HK-2 (cell line): ENCODE data around the gene CATSPERE.
"Not testable (repeated sequence)": the region's sequence is repeated elsewhere in the genome, so short reads cannot be mapped to it uniquely, and the experiment has no call there.

Source experiments
- DNase-seq: peaks from one replicate; pipeline ENCODE4 v3.0.0-alpha.2; 2018; ENCODE audit not compliant: unreplicated experiment

CATSPERE gene

DNA sequence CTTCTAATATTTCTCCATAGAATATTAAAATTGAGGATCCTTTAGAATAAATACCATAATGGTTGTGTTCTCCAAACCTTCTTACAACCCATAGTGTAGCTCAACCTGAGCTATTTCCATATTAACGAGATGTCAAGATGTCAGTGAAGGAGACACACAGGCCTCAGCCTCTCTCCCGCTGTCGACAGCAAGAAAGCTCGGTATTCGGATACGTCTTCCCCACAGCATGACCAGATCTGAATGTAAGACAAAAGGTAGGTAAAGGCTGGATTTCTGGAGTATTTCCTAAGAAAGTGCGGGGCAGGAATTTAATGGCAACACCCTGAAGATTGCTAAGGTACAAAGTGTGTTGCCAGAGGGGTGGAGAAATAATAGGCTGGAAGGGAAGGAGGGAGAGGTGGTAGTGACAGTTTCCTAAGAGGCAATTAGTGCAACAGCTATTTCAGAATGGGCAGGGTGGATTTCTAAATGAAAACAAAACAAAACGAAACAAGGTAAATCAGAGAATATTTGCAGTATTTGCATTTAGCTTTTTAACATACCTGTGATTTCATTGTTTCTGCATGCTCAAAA is 11.1 kb upstream of the CATSPERE start:
- DNase-seq, result no peak

DNA sequence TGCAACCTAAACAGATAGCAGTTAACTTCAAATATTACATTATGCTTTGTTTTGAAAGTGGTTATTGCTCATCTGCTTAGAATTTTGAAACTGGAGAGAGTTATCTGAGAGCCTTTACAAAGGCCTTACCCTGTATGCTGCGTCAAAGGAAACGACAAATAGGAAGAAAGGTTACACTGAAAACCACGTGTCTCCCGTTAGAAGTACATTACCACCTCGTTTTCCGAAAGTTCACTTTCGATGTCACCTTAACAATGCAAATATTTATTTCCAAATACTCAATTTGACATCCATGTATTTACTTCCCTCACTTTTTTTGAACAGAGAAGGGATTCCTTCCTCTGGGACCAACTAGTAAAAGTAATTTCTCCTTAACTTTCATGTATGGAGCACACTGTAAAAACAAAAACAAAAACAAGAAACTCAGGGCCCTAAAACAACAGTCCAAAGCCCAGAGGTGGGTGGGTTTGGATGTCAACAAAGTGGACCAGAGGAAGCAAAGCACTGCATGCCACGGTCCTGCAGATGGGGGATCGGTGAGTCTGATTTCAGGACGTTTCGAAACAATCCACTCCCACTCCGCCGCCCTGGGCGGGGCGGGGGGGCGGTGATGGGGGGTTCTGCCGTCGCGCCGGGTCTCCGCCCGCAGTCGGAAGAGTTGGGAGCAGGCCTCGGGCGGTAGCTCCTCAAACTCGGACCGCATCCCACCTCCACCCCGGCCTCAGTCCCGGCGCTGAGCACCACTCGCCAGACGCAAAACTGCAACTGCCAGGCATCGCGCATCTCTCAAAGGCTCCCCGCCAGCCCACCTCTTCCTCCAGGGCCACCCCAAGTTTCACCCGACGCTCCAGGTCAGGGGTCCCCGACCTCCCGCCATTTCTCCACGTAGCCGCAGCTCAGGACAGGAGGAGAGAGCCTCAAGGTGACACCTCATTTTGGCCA is 10.2 kb upstream of the CATSPERE start:
- peak; percentile 76 for DNase-seq

- DNase-seq, result no peak
These were observed 9.5 kb upstream of the CATSPERE start, which contains the start of gene ADSS2 for GRCh38 chr1:244451539-244451950. ADSS2 (minus strand) TSS chr1:244451909; CDS start chr1:244451817, 92 bp downstream.

DNA sequence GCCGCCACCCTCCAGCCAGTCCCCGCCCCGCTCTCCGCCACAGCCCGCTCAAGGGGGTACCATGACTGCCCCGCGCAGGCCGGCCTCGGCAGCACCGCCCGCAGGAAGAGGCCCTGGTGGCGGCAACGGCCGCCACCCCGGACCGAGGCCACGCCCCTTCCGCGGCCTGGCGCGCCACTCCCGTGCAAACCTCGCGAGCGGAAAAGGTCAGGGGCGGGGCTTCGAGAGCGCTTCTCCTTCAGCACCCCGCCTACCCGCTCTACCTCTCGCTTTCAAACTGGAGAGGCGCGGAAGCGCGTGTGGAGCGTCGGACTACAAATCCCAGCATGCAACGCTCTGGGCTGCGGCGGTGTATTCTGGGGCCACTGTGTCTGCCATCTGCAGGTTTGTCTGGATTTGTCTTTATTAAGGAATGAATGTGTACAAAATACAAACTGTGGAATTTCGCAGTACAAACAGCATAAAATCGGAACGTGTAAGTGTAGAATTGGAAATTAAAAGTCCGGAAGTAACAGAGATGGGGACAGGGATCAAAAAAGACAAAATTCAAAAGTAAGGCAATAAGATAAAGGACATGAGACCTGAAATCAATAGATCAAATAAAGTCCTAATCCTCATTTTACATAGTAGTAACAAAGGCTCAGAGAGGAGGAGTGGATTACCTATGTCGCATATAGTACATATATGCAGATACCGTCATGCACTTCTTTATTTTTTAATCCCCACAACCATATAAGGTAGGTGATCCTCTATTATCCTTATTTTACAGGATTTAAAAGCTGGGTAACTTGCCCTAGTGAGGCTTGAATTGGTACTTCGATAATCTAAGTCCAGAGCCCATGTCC is 8.9 kb upstream of the CATSPERE start:
- DNase-seq, result peak; percentile 100

DNA sequence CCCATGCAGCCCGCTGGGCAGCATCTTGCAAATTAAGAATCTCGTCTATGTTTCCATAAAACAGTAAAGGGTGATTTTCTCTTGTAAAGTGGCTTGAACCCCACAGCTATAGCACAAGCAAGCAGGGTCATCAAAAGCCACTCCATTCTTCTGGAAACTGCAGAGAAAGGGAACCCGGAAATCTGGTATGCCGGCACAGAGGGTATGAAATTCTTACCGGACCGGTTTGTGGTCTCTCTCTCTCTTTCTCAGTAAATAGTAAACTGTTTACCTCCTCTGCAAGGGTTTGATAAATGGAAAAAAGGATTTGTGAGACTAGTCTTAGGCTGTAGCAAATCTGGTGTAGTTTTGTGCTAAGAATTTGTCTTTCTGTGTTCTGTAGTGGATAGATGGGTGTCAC is 6.7 kb upstream of the CATSPERE start:
- no peak for DNase-seq

GRCh38 chr1:244456586-244456985 is 4.5 kb upstream of the CATSPERE start:
- DNase-seq, result no peak

- DNase-seq, result no peak
These were observed 2.3 kb upstream of the CATSPERE start for GRCh38 chr1:244458781-244459180.

DNA sequence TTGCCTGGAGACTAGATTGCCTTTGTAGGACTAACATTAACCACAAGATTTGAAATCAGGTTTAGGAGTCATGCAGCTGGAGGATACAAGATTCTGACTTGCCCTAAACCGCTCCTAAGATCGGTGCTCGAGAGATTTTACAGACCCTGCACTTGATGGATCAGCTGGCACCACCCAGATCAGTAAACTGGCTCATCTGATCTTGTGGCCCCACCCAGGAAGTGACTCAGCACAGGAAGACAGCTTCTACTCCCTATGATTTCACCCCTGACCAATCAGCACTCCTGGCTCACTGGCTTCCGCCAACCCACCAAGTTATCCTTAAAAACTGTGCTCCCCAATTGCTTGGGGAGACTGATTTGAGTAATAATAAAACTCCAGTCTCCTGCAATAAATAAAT is 876 bp upstream of the CATSPERE start:
- DNase-seq, result no peak

- no peak for DNase-seq
These were observed 5.7 kb downstream of the CATSPERE start for GRCh38 chr1:244466724-244467123.

DNA sequence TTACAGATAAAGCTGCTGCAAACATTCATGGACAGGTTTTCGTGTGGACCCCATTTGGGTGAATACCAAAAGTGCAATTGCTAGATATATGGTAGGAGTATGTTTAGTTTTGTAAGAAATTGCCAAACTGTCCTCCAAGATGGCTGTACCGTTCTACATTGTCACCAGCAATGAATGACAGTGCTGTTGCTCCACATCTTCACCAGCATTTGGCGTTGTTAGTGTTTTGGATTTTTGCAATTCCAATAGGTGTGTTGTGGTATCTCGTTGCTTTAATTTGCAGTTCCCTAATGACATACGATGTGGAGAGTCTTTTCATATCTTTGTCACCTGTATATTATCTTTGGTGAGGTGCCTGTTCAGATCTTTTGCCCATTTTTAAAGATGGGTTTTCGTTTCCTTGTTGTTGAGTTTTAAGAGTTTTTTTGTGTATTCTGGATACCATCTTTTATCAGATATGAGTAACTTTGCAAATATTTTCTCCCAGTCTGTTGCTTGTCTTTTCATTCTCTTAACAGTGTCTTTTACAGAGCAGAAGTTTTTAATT is 12.1 kb downstream of the CATSPERE start:
- DNase-seq, result no peak

- not testable (repeated sequence) for DNase-seq
These were observed 23.9 kb downstream of the CATSPERE start for GRCh38 chr1:244484971-244485370.

GRCh38 chr1:244494653-244495052 is 33.6 kb downstream of the CATSPERE start:
- DNase-seq, result no peak

- no peak for DNase-seq
These were observed 35.1 kb downstream of the CATSPERE start for GRCh38 chr1:244496186-244496585.

- no peak for DNase-seq
These were observed 36.7 kb downstream of the CATSPERE start for GRCh38 chr1:244497805-244498204.

- not testable (repeated sequence) for DNase-seq
These were observed 38.4 kb downstream of the CATSPERE start for GRCh38 chr1:244499484-244499883.

DNA sequence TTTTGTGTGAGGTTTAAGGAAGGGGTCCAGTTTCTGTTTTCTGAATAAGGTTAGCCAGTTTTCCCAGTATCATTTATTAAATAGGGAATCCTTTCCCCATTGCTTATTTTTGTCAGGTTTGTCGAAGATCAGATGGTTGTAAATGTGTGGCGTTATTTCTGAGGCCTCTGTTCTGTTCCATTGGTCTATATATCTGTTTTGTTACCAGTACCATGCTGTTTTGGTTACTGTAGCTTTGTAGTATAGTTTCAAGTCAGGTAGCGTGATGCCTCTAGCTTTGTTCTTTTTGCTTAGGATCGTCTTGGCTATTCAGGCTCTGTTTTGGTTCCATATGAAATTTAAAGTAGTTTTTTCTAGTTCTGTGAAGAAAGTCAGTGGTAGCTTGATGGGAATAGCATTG is 39.4 kb downstream of the CATSPERE start:
- not testable (repeated sequence) for DNase-seq

- no peak for DNase-seq
These were observed 41.6 kb downstream of the CATSPERE start for GRCh38 chr1:244502630-244503029.

DNA sequence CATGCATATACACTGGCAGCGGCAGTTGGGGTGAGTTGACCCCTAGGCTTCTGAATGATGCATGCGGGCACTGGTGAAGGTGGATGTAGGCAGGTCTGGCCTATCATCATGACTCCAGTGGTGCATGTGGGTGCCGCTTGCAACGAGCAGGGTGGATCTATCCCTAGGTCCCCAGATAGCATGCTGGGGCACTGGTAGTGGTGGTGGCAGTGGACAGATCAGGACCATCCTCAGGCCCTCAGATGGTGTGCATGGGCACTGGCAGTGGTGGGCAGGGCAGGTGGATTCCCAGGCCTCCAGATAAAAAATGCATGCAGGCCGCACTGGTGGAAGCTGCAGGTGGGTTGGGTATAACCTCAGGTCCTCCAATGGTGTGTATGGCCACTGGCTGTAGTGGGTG is 52.4 kb downstream of the CATSPERE start:
- no peak for DNase-seq

- DNase-seq, result no peak
These were observed 54.6 kb downstream of the CATSPERE start for GRCh38 chr1:244515680-244516079.

DNA sequence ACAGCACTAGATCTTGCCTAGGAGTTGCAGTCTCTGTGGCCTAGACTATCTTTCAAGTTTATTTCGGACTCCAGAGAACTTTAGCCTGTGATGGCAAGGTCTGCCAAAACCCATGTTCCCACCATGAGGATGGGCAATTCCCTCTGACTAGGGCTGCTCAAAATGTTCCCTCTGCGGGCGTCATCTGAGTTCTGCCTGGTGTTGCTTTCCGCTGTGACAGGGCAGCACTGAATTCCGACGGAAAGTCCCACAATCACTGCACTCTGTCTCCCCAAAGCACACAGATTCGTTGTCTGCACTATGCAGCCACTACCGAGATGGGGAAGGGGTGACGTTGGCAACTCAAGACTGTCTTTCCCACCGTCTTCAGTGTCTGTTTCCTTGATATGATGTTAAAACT is 75.2 kb downstream of the CATSPERE start:
- no peak for DNase-seq

GRCh38 chr1:244545511-244545910 is 84.4 kb downstream of the CATSPERE start:
- DNase-seq, result no peak

DNA sequence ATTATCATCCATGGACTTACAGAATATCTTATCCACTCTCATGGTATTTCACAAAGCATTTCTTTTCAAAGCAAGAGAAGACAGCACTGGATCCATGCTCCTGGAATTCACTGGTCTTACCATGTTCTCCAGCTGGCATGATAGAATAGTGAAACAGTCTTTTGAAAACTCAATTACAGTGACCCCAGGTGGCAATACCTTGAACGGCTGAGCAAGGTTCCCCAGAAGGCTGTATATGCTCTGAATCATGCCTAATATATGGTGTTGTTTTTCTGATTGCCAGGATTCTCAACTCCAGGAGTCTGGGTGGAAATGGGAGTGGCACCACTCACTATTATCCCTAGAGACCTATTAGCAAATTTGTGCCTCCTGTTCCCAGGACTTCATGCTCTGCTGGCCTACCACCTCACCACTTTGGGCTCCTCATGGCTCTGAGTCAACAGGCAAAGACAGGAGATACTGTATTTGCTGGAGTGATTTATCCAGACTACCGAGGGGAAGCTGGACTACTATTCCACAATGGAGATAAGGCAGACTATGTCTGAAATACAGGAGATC is 87.6 kb downstream of the CATSPERE start:
- no peak for DNase-seq
